B cell (primary cell): ENCODE measurements around the gene KCNC3.

Experiments
- CTCF ChIP-seq: fragments of 200-600 bp; IDR thresholded peaks from one replicate; pipeline ENCODE4 v1.8.0; 2022; ENCODE audit warnings: antibody characterized with exemption, mild to moderate bottlenecking
- EZH2 ChIP-seq: IDR thresholded peaks from 2 replicates; pipeline ENCODE4 v1.6.1; 2012; ENCODE audit warnings: borderline replicate concordance, low read depth, mild to moderate bottlenecking, moderate library complexity, low read length; ENCODE audit not compliant: insufficient read depth, poor library complexity, severe bottlenecking

GRCh38 chr19:50327013-50327412, 2.2 kb downstream of the KCNC3 start:
- no peak for TF ChIP-seq CTCF
- TF ChIP-seq EZH2, result no peak
